Activated CD8-positive, alpha-beta T cell treated with anti-CD3 and anti-CD28 coated beads for 36 hours (primary cell): ENCODE measurements around the gene CCDC12. TPM values are rescaled to one million over a fixed set of nuclear protein-coding genes. Genes with fewer than 3 reads are reported as not detected.

ENCODE experiments used
- ATAC-seq: fragments of 200-7000 bp; cut with Tn5 transposase; one replicate; pipeline ENCODE4 v1.10.0; 2021; ENCODE audit warnings: mild to moderate bottlenecking, moderate library complexity
- CTCF ChIA-PET: fragments of 350-600 bp; sonication (Branson Sonifier 250); formaldehyde crosslinking; loops from one replicate; lab custom pipeline; 2021; ENCODE audit warnings: antibody characterized with exemption; lab: Charles Lee
- POLR2A ChIA-PET: fragments of 350-600 bp; sonication (Branson Sonifier 250); formaldehyde crosslinking; loops from one replicate; lab custom pipeline; 2021; ENCODE audit warnings: antibody characterized with exemption; lab: Charles Lee
- DNase-seq: peaks from one replicate; pipeline ENCODE4 v3.0.0-alpha.2; 2020
- H3K27ac Mint-ChIP-seq: one replicate; pipeline ENCODE4 v1.8.0; 2021; ENCODE audit warnings: mild to moderate bottlenecking, mixed read lengths
- H3K27me3 Mint-ChIP-seq: one replicate; pipeline ENCODE4 v1.8.0; 2021; ENCODE audit warnings: mixed read lengths
- H3K36me3 Mint-ChIP-seq: one replicate; pipeline ENCODE4 v1.8.0; 2021; ENCODE audit warnings: low read depth, mixed read lengths
- H3K4me1 Mint-ChIP-seq: one replicate; pipeline ENCODE4 v1.8.0; 2021; ENCODE audit warnings: low read depth, mixed read lengths
- H3K4me3 Mint-ChIP-seq: one replicate; pipeline ENCODE4 v1.8.0; 2021; ENCODE audit warnings: mild to moderate bottlenecking, moderate library complexity, mixed read lengths
- H3K9me3 Mint-ChIP-seq: one replicate; pipeline ENCODE4 v1.8.0; 2021; ENCODE audit warnings: mixed read lengths
- intact Hi-C: fragments of 100-400 bp; cut with micrococcal nuclease; formaldehyde crosslinking; loops from one replicate; pipeline ENCODE4 v1.10.0; 2022
- total RNA-seq, 2 experiments: library from RNA; stranded (reverse); gene quantifications; one replicate each; pipeline ENCODE4 v1.2.3, GENCODE V29; 2021
- TF ChIP-seq, protein P1 (sequence below): fragments of 200-600 bp; IDR thresholded peaks from one replicate; pipeline ENCODE4 v1.8.0; 2022; ENCODE audit warnings: antibody characterized with exemption, mild to moderate bottlenecking

CCDC12 gene
- total RNA-seq, 2 experiments from 2014 or later, result 51.2 to 51.6 TPM

DNA sequence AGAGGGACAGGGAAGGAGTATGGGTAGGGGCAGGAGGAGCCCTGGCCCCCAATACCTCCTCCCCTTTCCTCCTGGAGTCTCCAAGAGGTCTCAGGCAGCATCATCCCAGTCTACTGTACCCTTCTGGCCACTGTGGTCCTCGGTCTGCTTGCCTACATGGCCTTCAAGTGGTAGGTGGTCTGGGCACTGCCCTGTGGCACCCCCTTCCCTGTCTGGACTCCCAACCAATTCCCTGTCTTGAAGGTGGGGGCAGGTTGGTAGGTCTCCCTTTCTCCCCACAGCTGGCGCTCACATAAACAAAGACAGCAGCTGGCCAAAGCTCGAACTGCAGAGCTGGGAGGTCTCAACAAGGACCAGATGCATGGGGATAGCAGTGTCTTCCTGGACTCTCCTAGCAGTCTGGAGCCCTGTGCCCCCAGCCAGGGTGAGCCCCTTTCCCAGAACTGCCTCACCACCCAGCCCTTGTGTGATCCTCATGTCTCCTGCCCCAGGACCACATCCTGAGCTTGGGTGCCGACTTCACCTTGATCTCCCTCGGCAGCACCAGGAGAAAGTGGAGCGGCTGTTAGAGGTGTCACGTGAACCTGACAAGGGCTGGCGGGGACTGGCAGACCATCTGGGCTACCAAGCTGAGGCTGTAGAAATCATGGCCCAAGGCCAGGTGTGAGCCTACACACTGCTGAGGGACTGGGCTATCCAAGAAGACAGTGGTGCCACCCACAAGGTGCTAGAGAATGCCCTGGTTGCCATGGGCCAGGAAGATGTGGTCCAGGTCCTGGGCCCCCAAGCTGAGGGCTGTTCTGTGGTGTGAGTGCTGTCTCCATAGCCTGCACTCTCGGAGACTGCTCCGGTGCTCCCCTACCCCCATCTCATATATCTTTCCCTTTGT, 36.0 kb upstream of the CCDC12 start:
- no peak overlapping the region for H3K4me3 Mint-ChIP-seq
- H3K4me1 Mint-ChIP-seq, result peaks cover 26% of the 10 kb centered on the region
- ChIA-PET CTCF (no interaction called here), POLR2A (interaction anchor here (1.1 kb wide), 1 partner anchor 32 kb away, joined by 3 read pairs; no protein-coding TSS in a partner anchor)
- TF ChIP-seq, protein P1, sequence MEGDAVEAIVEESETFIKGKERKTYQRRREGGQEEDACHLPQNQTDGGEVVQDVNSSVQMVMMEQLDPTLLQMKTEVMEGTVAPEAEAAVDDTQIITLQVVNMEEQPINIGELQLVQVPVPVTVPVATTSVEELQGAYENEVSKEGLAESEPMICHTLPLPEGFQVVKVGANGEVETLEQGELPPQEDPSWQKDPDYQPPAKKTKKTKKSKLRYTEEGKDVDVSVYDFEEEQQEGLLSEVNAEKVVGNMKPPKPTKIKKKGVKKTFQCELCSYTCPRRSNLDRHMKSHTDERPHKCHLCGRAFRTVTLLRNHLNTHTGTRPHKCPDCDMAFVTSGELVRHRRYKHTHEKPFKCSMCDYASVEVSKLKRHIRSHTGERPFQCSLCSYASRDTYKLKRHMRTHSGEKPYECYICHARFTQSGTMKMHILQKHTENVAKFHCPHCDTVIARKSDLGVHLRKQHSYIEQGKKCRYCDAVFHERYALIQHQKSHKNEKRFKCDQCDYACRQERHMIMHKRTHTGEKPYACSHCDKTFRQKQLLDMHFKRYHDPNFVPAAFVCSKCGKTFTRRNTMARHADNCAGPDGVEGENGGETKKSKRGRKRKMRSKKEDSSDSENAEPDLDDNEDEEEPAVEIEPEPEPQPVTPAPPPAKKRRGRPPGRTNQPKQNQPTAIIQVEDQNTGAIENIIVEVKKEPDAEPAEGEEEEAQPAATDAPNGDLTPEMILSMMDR, result no peak
- intact Hi-C loops, result no loop called here
- no peaks in the 10 kb centered on the region for H3K9me3 Mint-ChIP-seq
- DNase-seq (no peak), ATAC-seq (no peak)
- H3K36me3 Mint-ChIP-seq, result peaks cover 17% of the 10 kb centered on the region
- H3K27ac Mint-ChIP-seq, result no peak overlapping the region
- H3K27me3 Mint-ChIP-seq, result no peaks in the 10 kb centered on the region

DNA sequence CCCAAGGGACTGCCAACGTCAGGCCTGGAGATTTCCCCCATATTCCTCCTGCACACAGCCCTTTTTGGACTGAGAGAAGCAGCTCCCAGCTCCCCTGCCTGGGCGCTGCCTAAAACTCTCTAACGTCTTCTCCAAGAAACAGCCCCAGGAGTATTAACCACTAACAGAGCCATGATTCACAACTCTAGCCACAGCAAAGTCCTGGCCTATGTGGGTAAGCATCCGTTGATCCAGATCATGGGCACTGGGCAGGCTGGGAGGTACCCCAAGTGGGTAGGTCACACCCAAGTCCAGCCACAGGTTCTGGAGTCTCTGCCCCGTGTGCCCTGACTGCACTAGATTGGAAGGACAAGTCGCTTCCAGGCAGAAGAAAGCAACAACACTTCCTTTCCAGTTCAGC, 34.8 kb upstream of the CCDC12 start:
- TF ChIP-seq, protein P1, result no peak
- no peak overlapping the region for H3K4me3 Mint-ChIP-seq
- peaks cover 8% of the 10 kb centered on the region for H3K36me3 Mint-ChIP-seq
- peak overlapping the region; percentile 55 for H3K27ac Mint-ChIP-seq
- POLR2A ChIA-PET, result interaction anchor here (1.1 to 1.7 kb wide), 3 partner anchors 8 to 64 kb away, joined by 3 to 7 read pairs (median 4); no protein-coding TSS in a partner anchor
- DNase-seq, result no peak
- no peaks in the 10 kb centered on the region for H3K9me3 Mint-ChIP-seq
- no peaks in the 10 kb centered on the region for H3K27me3 Mint-ChIP-seq
- intact Hi-C loops, result no loop called here
- CTCF ChIA-PET, result interaction anchor here (0.6 kb wide), 1 partner anchor 310 kb away, joined by 3 read pairs; no protein-coding TSS in a partner anchor
- H3K4me1 Mint-ChIP-seq, result peaks cover 14% of the 10 kb centered on the region
- ATAC-seq, result no peak

DNA sequence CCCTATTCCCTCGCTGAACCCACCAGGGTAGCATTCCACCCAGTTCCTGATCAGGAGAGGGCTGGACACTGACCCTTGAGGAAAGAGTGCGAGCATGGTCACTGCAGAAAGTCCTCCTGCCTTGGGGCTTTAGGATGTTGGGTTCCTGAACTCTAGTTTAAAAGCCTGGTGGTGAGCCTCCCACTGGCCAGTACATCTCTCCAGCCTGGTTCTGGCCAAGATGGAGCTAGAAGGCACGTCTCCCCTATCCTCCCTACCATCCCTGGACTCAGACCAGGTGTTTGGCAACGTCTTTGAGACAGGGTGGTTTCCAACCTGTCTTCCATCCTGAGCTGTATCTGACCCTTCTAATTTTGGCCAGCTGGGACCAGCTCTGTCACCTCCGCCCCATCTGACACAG, 34.4 kb upstream of the CCDC12 start:
- H3K27ac Mint-ChIP-seq, result peak overlapping the region; percentile 55
- TF ChIP-seq, protein P1, result no peak
- ATAC-seq (no peak), DNase-seq (no peak)
- ChIA-PET POLR2A (interaction anchor here (0.6 to 1.7 kb wide), 6 partner anchors 8 to 502 kb away, joined by 3 to 7 read pairs (median 4); no protein-coding TSS in a partner anchor), CTCF (no interaction called here)
- H3K9me3 Mint-ChIP-seq, result no peaks in the 10 kb centered on the region
- H3K4me3 Mint-ChIP-seq, result no peak overlapping the region
- intact Hi-C loops, result no loop called here
- no peaks in the 10 kb centered on the region for H3K27me3 Mint-ChIP-seq
- peaks cover 6% of the 10 kb centered on the region for H3K36me3 Mint-ChIP-seq
- peaks cover 9% of the 10 kb centered on the region for H3K4me1 Mint-ChIP-seq

DNA sequence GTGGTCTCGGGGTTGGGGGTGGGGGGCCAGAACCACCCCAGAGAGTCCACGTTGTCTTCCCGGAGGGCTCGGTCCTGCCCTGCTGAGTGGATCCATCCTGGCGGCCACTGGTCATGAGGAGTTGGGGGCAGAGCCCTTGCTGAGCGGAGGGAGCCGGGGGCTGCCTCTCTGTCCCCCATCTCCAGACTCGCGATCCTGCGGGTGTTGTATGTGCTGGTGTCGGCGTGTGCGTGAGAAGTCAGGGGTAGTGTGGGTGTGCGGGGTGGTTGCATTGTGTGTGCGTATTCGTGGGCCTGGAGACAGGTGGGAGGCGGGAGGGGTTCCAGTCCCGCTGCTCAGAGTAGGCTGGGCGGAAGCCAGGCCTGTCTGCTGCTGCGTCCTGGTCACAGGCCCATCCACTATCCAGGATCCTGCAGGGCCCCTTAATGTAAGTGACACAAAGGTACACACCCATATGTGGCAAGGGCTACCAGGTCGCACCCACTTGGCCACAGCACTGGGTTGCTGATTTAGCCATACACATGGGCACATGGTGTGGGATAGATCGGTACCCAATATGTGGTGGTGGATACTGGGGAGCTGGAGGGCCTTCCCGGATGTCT, 33.7 kb upstream of the CCDC12 start:
- Mint-ChIP-seq H3K4me3 (peak overlapping the region; percentile 68), H3K27ac (peak overlapping the region; percentile 85), H3K36me3 (peaks cover 4% of the 10 kb centered on the region), H3K4me1 (peaks cover 6% of the 10 kb centered on the region), H3K9me3 (no peaks in the 10 kb centered on the region), H3K27me3 (no peaks in the 10 kb centered on the region)
- no peak for DNase-seq
- TF ChIP-seq, protein P1, result no peak
- POLR2A ChIA-PET, result interaction anchor here (0.6 to 1.7 kb wide), 10 partner anchors 9 to 503 kb away, joined by 3 to 11 read pairs (median 4); partner anchors contain the start of gene NBEAL2
- intact Hi-C loops, result no loop called here
- no peak for ATAC-seq
- CTCF ChIA-PET, result interaction anchor here (1.1 kb wide), 1 partner anchor 72 kb away, joined by 3 read pairs; no protein-coding TSS in a partner anchor
